Spinal cord (tissue), 4 donors: ENCODE results near the gene SDR9C7. TPM values are rescaled to one million over a fixed set of nuclear protein-coding genes. Genes with fewer than 3 reads are reported as not detected.

ENCODE experiments used
- polyA plus RNA-seq, 2 donors: library from polyadenylated mRNA; unstranded; fragments of 120-200 nt; gene quantifications; one replicate each; pipeline ENCODE4 v1.2.1, GENCODE V29; 2013; ENCODE audit not compliant: insufficient read length in 2 of 2
- total RNA-seq, 2 donors: library from RNA; depleted of rRNA in 1 of 2; stranded (reverse); fragments of 120-200 nt in 1 of 2; fragments of >200 nt in 1 of 2; gene quantifications; one replicate each; pipeline versions ENCODE4 v1.2.3 to v1.2.4, GENCODE V29; 2013 to 2014

SDR9C7 gene
- total and polyA plus RNA-seq, 4 donors: 0.20 to 0.27 TPM; not detected in 2

Other genes starting within 250 kb of the SDR9C7 start
- gene PTGES3, start 246.1 kb downstream of the SDR9C7 start, total RNA-seq: 100 to 1,000 TPM in 1 of 2 donors, 10 to 100 TPM in 1; 91.6 to 147 TPM
- 100 to 1,000 TPM; 266 to 304 TPM for gene PTGES3, start 246.1 kb downstream of the SDR9C7 start, polyA plus RNA-seq
- 1,000 to 10,000 TPM in 1 of 2 donors, 100 to 1,000 TPM in 1; 832 to 1,792 TPM for gene NACA, start 209.1 kb downstream of the SDR9C7 start, total RNA-seq
- gene NACA, start 209.1 kb downstream of the SDR9C7 start, polyA plus RNA-seq: 1,000 to 10,000 TPM; 1,291 to 1,360 TPM
- gene PRIM1, start 182.1 kb downstream of the SDR9C7 start, total RNA-seq: 10 to 100 TPM; 15.0 to 19.9 TPM
- gene PRIM1, start 182.1 kb downstream of the SDR9C7 start, polyA plus RNA-seq: 10 to 100 TPM; 16.5 to 17.0 TPM
- gene HSD17B6, start 171.1 kb downstream of the SDR9C7 start, total RNA-seq: 10 to 100 TPM in 1 of 2 donors, 1 to 10 TPM in 1; 7.7 to 21.2 TPM
- gene HSD17B6, start 171.1 kb downstream of the SDR9C7 start, polyA plus RNA-seq: 10 to 100 TPM; 22.4 to 27.2 TPM
- under 1 TPM; 0.30 to 0.55 TPM for gene RDH16, start 23.2 kb upstream of the SDR9C7 start, total RNA-seq
- 1 to 10 TPM in 1 of 2 donors, under 1 TPM in 1; 0.65 to 1.2 TPM for gene RDH16, start 23.2 kb upstream of the SDR9C7 start, polyA plus RNA-seq
- 1 to 10 TPM; 6.6 to 8.9 TPM for gene ZBTB39, start 72.1 kb upstream of the SDR9C7 start, total RNA-seq
- 1 to 10 TPM; 7.9 to 9.8 TPM for gene ZBTB39, start 72.1 kb upstream of the SDR9C7 start, polyA plus RNA-seq
- 1 to 10 TPM; 2.6 to 6.8 TPM for gene TAC3, start 82.1 kb upstream of the SDR9C7 start, total RNA-seq
- gene TAC3, start 82.1 kb upstream of the SDR9C7 start, polyA plus RNA-seq: 1 to 10 TPM; 6.8 to 8.1 TPM
- gene MYO1A, start 115.7 kb upstream of the SDR9C7 start, total RNA-seq: under 1 TPM; 0.28 to 0.69 TPM
- gene MYO1A, start 115.7 kb upstream of the SDR9C7 start, polyA plus RNA-seq: under 1 TPM in 1 of 2 donors, not detected in 1; 0.17 TPM
- gene NEMP1, start 144.4 kb upstream of the SDR9C7 start, total RNA-seq: 10 to 100 TPM; 13.2 to 17.3 TPM
- 10 to 100 TPM; 13.3 to 13.9 TPM for gene NEMP1, start 144.4 kb upstream of the SDR9C7 start, polyA plus RNA-seq
- gene NAB2, start 154.7 kb upstream of the SDR9C7 start, total RNA-seq: 10 to 100 TPM; 18.0 to 42.8 TPM
- 10 to 100 TPM; 21.6 to 30.8 TPM for gene NAB2, start 154.7 kb upstream of the SDR9C7 start, polyA plus RNA-seq
- 10 to 100 TPM; 28.0 to 58.0 TPM for gene STAT6, start 177.0 kb upstream of the SDR9C7 start, total RNA-seq
- 10 to 100 TPM; 19.7 to 37.9 TPM for gene STAT6, start 177.0 kb upstream of the SDR9C7 start, polyA plus RNA-seq
- 100 to 1,000 TPM; 182 to 241 TPM for gene LRP1, start 194.1 kb upstream of the SDR9C7 start, total RNA-seq
- gene LRP1, start 194.1 kb upstream of the SDR9C7 start, polyA plus RNA-seq: 100 to 1,000 TPM; 237 to 319 TPM
- not detected for gene LRP1-AS, start 213.2 kb upstream of the SDR9C7 start, total RNA-seq
- 1 to 10 TPM in 1 of 2 donors, not detected in 1; 2.3 TPM for gene LRP1-AS, start 213.2 kb upstream of the SDR9C7 start, polyA plus RNA-seq